RWPE2 (cell line): ENCODE measurements around the gene FAU.

Experiments used
- ATAC-seq: fragments of 200-7000 bp; cut with Tn5 transposase; 3 replicates; pipeline ENCODE4 v1.9.1; 2021; ENCODE audit warnings: low read depth
- DNase-seq: peaks from one replicate; pipeline ENCODE4 v3.0.0-alpha.2; 2020; ENCODE audit warnings: low spot score
- H3K27ac ChIP-seq: fragments of 450-650 bp; 2 replicates; pipeline ENCODE4 v1.5.1; 2017; ENCODE audit warnings: mild to moderate bottlenecking; ENCODE audit not compliant: poor library complexity, severe bottlenecking
- H3K27me3 ChIP-seq: fragments of 250-450 bp; sonication (Bioruptor Pico); 2 replicates; pipeline ENCODE4 v1.5.1; 2021; ENCODE audit warnings: mild to moderate bottlenecking, moderate library complexity; ENCODE audit not compliant: insufficient read depth, poor library complexity, severe bottlenecking
- H3K36me3 ChIP-seq: fragments of 250-450 bp; sonication (Bioruptor Pico); 2 replicates; pipeline ENCODE4 v1.5.1; 2020; ENCODE audit warnings: low read depth, mild to moderate bottlenecking, moderate library complexity
- H3K4me1 ChIP-seq: fragments of 250-450 bp; sonication (Bioruptor Pico); 2 replicates; pipeline ENCODE4 v1.5.1; 2021; ENCODE audit warnings: mild to moderate bottlenecking, moderate library complexity; ENCODE audit not compliant: insufficient read depth, poor library complexity, severe bottlenecking
- H3K4me3 ChIP-seq: fragments of 250-450 bp; sonication (Bioruptor Pico); 2 replicates; pipeline ENCODE4 v1.5.1; 2021; ENCODE audit warnings: mild to moderate bottlenecking, moderate library complexity; ENCODE audit not compliant: severe bottlenecking
- H3K9me3 ChIP-seq: fragments of 250-450 bp; sonication (Bioruptor Pico); 2 replicates; pipeline ENCODE4 v1.5.1; 2021; ENCODE audit warnings: mild to moderate bottlenecking, moderate library complexity; ENCODE audit not compliant: severe bottlenecking
- CTCF ChIP-seq: fragments of 450-650 bp; IDR thresholded peaks from one replicate; pipeline ENCODE4 v1.5.1; 2017; ENCODE audit warnings: mild to moderate bottlenecking, moderate library complexity; ENCODE audit not compliant: poor library complexity, severe bottlenecking

Gene FAU

DNA sequence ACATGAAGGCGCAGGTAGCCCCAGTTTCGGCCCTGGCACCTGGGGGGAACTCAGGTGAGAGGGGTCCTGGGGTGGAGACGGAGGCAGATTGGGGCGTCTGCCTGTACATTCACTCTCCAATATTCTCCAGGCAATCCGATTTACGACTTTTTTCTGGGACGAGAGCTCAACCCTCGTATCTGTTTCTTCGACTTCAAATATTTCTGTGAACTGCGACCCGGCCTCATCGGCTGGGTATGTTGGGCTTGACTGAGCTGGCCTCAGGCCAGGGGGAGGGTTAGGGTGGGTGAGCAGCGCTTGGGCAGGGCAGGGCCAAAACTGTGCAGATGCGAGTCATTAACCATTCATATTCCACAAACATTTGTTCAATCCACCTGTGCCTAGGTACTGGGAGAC lies 8.6 kb downstream of the FAU start:
- Histone ChIP-seq H3K9me3 (no peaks in the 10 kb centered on the region), H3K4me1 (peaks cover 10% of the 10 kb centered on the region), H3K4me3 (peak overlapping the region; percentile 39), H3K27ac (peak overlapping the region; percentile 45), H3K36me3 (peaks cover 15% of the 10 kb centered on the region), H3K27me3 (no peaks in the 10 kb centered on the region)
- TF ChIP-seq CTCF = no peak
- DNase-seq = no peak
- ATAC-seq = no peak

GRCh38 chr11:65112546-65113360 lies 9.2 kb downstream of the FAU start:
- H3K4me1 ChIP-seq = peaks cover 10% of the 10 kb centered on the region
- H3K9me3 ChIP-seq = no peaks in the 10 kb centered on the region
- TF ChIP-seq CTCF = peak; percentile 90
- H3K36me3 ChIP-seq = peaks cover 10% of the 10 kb centered on the region; the same call in 1 of the 2 replicates
- peak overlapping the region; percentile 45 for H3K27ac ChIP-seq
- peak overlapping the region; percentile 39 for H3K4me3 ChIP-seq
- ATAC-seq (peak; percentile 5), DNase-seq (peak; percentile 60)
- H3K27me3 ChIP-seq = no peaks in the 10 kb centered on the region

- Histone ChIP-seq H3K9me3 (no peaks in the 10 kb centered on the region), H3K4me3 (peak within 1 kb of the TSS; percentile 39), H3K27me3 (no peaks in the 10 kb centered on the region), H3K36me3 (peaks cover 10% of the 10 kb centered on the region; the same call in 1 of the 2 replicates), H3K4me1 (peaks cover 10% of the 10 kb centered on the region), H3K27ac (peak within 1 kb of the TSS; percentile 45)
- ATAC-seq (peak; percentile 87), DNase-seq (peak; percentile 97)
- TF ChIP-seq CTCF = no peak
These were observed 10.0 kb downstream of the FAU start, which contains the start of gene TM7SF2 for GRCh38 chr11:65111744-65112545. TSS of gene TM7SF2 (plus strand) at chr11:65111872. CDS start at chr11:65112016, 144 bp downstream.

DNA sequence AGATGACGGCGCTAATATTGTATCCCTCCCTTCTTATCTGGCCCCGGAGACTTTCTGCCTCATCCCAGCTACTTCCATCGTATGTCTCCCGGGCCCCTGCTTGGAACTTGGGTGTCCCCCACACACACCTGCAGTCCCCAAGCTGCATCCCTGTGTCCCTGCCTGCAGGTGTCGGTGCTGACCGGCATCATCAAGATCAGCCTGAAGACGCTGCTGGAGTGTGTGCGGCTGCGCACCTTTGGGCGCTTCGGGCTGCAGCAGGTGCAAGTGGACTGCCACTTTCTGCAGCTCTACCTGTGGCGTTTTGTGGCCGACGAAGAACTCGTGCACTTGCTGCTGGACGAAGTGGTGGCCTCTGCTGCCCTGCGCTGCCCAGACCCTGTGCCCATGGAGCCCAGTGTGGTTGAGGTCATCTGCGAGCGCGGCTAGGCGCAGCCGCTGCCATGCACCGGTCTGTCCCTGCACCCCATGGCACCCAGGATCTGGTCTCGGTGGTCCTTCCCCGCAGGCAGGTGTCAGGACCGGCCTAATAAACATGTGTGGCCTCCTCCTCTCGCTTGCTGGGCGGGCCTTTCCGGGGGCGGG lies 10.7 kb downstream of the FAU start:
- H3K9me3 ChIP-seq = no peaks in the 10 kb centered on the region
- peaks cover 6% of the 10 kb centered on the region for H3K4me1 ChIP-seq
- ATAC-seq (no peak), DNase-seq (no peak)
- H3K36me3 ChIP-seq = peaks cover 7% of the 10 kb centered on the region; the same call in 1 of the 2 replicates
- no peak for TF ChIP-seq CTCF
- H3K27ac ChIP-seq = peak overlapping the region; percentile 45
- H3K27me3 ChIP-seq = no peaks in the 10 kb centered on the region
- H3K4me3 ChIP-seq = no peak overlapping the region
